SK-N-SH (cell line): Measurements from ENCODE around the gene UFSP2. TPM values are rescaled to one million over a fixed set of nuclear protein-coding genes. Genes with fewer than 3 reads are reported as not detected.

Experiments
- CTCF ChIA-PET: fragments of 300-600, 350-600 bp; formaldehyde crosslinking; extraction: SDS; loops from one replicate; lab custom pipeline; 2021; lab: Yijun Ruan, JAX
- POLR2A ChIA-PET: fragments of 350-600 bp; sonication (Branson Sonifier 250); formaldehyde crosslinking; extraction: SDS; loops from one replicate; lab custom pipeline; 2020; ENCODE audit warnings: antibody characterized with exemption, inconsistent platforms; lab: Yijun Ruan, JAX
- DNase-seq: peaks from one replicate; pipeline ENCODE4 v3.0.0; 2012
- H2AFZ ChIP-seq: fragments of 200-600 bp; sonication (generic); 2 replicates; pipeline ENCODE4 v1.8.1; 2016; ENCODE audit warnings: antibody characterized with exemption, mild to moderate bottlenecking, low read depth
- H3F3A ChIP-seq: fragments of 200-600 bp; sonication (generic); replicated peaks from 2 replicates; pipeline ENCODE3; 2016; ENCODE audit warnings: antibody characterized with exemption, mild to moderate bottlenecking; ENCODE audit not compliant: insufficient read depth
- H3K27ac ChIP-seq, 2 experiments: fragments of 200-500 bp in 1 of 2; fragments of 200-600 bp in 1 of 2; sonication (Bioruptor generic) in 1 of 2; sonication (generic), shearing (Covaris generic) in 1 of 2; 2 replicates each; pipeline versions ENCODE4 v1.5.1 to v1.6.1; 2014 to 2016; ENCODE audit warnings: low read depth in 2 of 2, inconsistent platforms in 1 of 2, low read length in 1 of 2, mild to moderate bottlenecking in 1 of 2, mixed read lengths in 1 of 2
- H3K27me3 ChIP-seq: fragments of 200-600 bp; sonication (generic), shearing (Covaris generic); 2 replicates; pipeline ENCODE4 v1.6.1; 2016; ENCODE audit warnings: mixed run types; ENCODE audit not compliant: insufficient read depth
- H3K36me3 ChIP-seq, 2 experiments: fragments of 200-500 bp in 1 of 2; fragments of 200-600 bp in 1 of 2; sonication (Bioruptor generic) in 1 of 2; sonication (generic) in 1 of 2; replicated peaks in 1 of 2; 2 replicates each; pipeline versions ENCODE3 to v1.5.1; 2014 to 2016; ENCODE audit warnings: low read length in 1 of 2, mild to moderate bottlenecking in 1 of 2; ENCODE audit not compliant: insufficient read depth in 2 of 2, control insufficient read depth in 1 of 2
- H3K4me1 ChIP-seq, 2 experiments: fragments of 200-500 bp in 1 of 2; fragments of 200-600 bp in 1 of 2; sonication (Bioruptor generic) in 1 of 2; sonication (generic), shearing (Covaris generic) in 1 of 2; 2 replicates each; pipeline versions ENCODE4 v1.5.1 to v1.6.1; 2014 to 2016; ENCODE audit warnings: low read depth in 1 of 2, low read length in 1 of 2, mixed run types in 1 of 2; ENCODE audit not compliant: insufficient read depth in 2 of 2, control insufficient read depth in 1 of 2
- H3K4me2 ChIP-seq: fragments of 200-600 bp; sonication (generic), shearing (Covaris generic); 2 replicates; pipeline ENCODE4 v1.6.1; 2017; ENCODE audit warnings: mixed run types
- H3K4me3 ChIP-seq, 2 experiments: fragments of 200-500 bp in 1 of 2; fragments of 200-600 bp in 1 of 2; sonication (Bioruptor generic) in 1 of 2; sonication (generic), shearing (Covaris generic) in 1 of 2; 2 replicates each; pipeline versions ENCODE4 v1.5.1 to v1.8.1; 2014 to 2016; ENCODE audit warnings: low read depth in 2 of 2, inconsistent platforms in 1 of 2, low read length in 1 of 2, mild to moderate bottlenecking in 1 of 2, mixed read lengths in 1 of 2, moderate library complexity in 1 of 2
- H3K79me2 ChIP-seq: fragments of 200-600 bp; sonication (generic); 2 replicates; pipeline ENCODE4 v1.8.1; 2017; ENCODE audit warnings: mild to moderate bottlenecking; ENCODE audit not compliant: insufficient read depth
- H3K9ac ChIP-seq: fragments of 200-600 bp; sonication (generic); 2 replicates; pipeline ENCODE4 v1.6.1; 2017; ENCODE audit warnings: mixed run types
- H3K9me2 ChIP-seq: fragments of 200-600 bp; sonication (generic); 2 replicates; pipeline ENCODE4 v1.6.1; 2017; ENCODE audit warnings: mixed run types
- H3K9me3 ChIP-seq: fragments of 200-600 bp; sonication (generic); 2 replicates; pipeline ENCODE4 v1.6.1; 2017; ENCODE audit warnings: mixed run types, mild to moderate bottlenecking, moderate library complexity
- H4K20me1 ChIP-seq: fragments of 200-600 bp; sonication (generic); 2 replicates; pipeline ENCODE4 v1.6.1; 2017; ENCODE audit warnings: mild to moderate bottlenecking, mixed run types; ENCODE audit not compliant: insufficient read depth
- CHD2 ChIP-seq: fragments of 150-350 bp; IDR thresholded peaks from 2 replicates; pipeline ENCODE4 v1.6.1; 2018; ENCODE audit warnings: low read length; ENCODE audit not compliant: partially characterized antibody
- FOSL2 ChIP-seq: IDR thresholded peaks from 2 replicates; pipeline ENCODE4 v1.4.0; 2012; ENCODE audit warnings: low read depth, mild to moderate bottlenecking, moderate library complexity, borderline replicate concordance
- FOXM1 ChIP-seq: IDR thresholded peaks from 2 replicates; pipeline ENCODE4 v1.4.0; 2012; ENCODE audit warnings: low read depth, mild to moderate bottlenecking
- GATA2 ChIP-seq: sonication (generic); formaldehyde crosslinking; IDR thresholded peaks from 2 replicates; pipeline ENCODE4 v1.5.0; 2020; ENCODE audit warnings: mild to moderate bottlenecking, missing genetic modification reagents
- MXI1 ChIP-seq: IDR thresholded peaks from 2 replicates; pipeline ENCODE4 v1.6.1; 2012; ENCODE audit warnings: mild to moderate bottlenecking, low read depth, low read length, improper control_type of control experiment
- NFIC ChIP-seq: IDR thresholded peaks from 2 replicates; pipeline ENCODE4 v1.4.0; 2012; ENCODE audit warnings: borderline replicate concordance
- NRF1 ChIP-seq: IDR thresholded peaks from 2 replicates; pipeline ENCODE4 v1.6.1; 2012; ENCODE audit warnings: low read depth, mild to moderate bottlenecking, low read length
- RCOR1 ChIP-seq: fragments of 150-350 bp; IDR thresholded peaks from 2 replicates; pipeline ENCODE4 v1.6.1; 2017; ENCODE audit warnings: antibody characterized with exemption, low read length
- RFX5 ChIP-seq: IDR thresholded peaks from 2 replicates; pipeline ENCODE4 v1.6.1; 2012; ENCODE audit warnings: mild to moderate bottlenecking, improper control_type of control experiment, low read length
- SMC3 ChIP-seq: IDR thresholded peaks from 2 replicates; pipeline ENCODE4 v1.6.1; 2012; ENCODE audit warnings: low read depth, low read length, improper control_type of control experiment
- TCF12 ChIP-seq: IDR thresholded peaks from 2 replicates; pipeline ENCODE4 v1.4.0; 2012
- WGBS: methylation state at CpG from one replicate; pipeline ENCODE4 v1.1.6; 2017; ENCODE audit warnings: low lambda C conversion rate; 5-methylcytosine and 5-hydroxymethylcytosine counted together
- polyA plus RNA-seq, 3 experiments: library from polyadenylated mRNA; depleted of rRNA; stranded (reverse); fragments of >200 nt; gene quantifications; 2 replicates each; pipeline ENCODE4 v1.2.3, GENCODE V29; 2012
- TF ChIP-seq, protein P1 (sequence below): IDR thresholded peaks from 2 replicates; pipeline ENCODE4 v1.6.1; 2012; ENCODE audit warnings: mild to moderate bottlenecking, low read depth, low read length, moderate library complexity
- TF ChIP-seq, protein P2 (sequence below): IDR thresholded peaks from 2 replicates; pipeline ENCODE4 v1.4.0; 2012; ENCODE audit warnings: low read depth, borderline replicate concordance
- TF ChIP-seq, protein P3 (sequence below): fragments of 150-350 bp; IDR thresholded peaks from 2 replicates; pipeline ENCODE4 v1.6.1; 2017; ENCODE audit warnings: antibody characterized with exemption, low read length, low read depth, borderline replicate concordance
- TF ChIP-seq, protein P4 (sequence below): fragments of 150-350 bp; IDR thresholded peaks from 2 replicates; pipeline ENCODE4 v1.6.1; 2016; ENCODE audit warnings: mild to moderate bottlenecking, low read depth, low read length

The UFSP2 gene
- polyA plus RNA-seq, 1 of the 3 experiments (the other 2 are of a cell fraction): 15.5 TPM

DNA sequence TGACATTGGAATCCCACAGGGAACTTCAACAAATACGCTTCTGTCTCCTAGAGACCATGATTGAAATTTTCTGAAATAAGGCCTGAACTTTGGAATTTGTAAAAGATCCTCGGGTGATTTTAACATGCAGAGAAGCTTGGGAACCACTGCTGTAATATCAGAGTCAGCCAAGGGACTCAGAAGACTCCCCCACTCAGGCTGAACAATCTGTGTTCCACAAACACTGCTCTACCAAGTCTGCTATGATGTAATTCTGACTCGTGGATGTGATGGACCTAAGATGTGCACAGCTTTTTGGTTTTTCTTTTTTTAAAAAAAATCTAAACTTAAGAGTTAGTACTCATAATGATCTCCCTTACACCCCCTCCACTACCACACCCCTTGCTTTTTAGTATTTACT lies 56.0 kb downstream of the UFSP2 start:
- no peaks in the 10 kb centered on the region for H4K20me1 ChIP-seq
- H3K27ac ChIP-seq: peak overlapping the region in 1 of 2 experiments; percentile 18; a peak in 2 of 4 replicates
- H3K36me3 ChIP-seq: peaks cover 16 to 56% of the 10 kb centered on the region in 2 experiments
- no peak overlapping the region for H3K9ac ChIP-seq
- 76% methylated on average over 3 of the region's 3 CpGs for WGBS
- no peak overlapping the region for H3K4me2 ChIP-seq
- no peaks in the 10 kb centered on the region for H3K27me3 ChIP-seq
- peaks cover 0 to 4% of the 10 kb centered on the region in 2 experiments; a peak in 1 of 4 replicates for H3K4me1 ChIP-seq
- DNase-seq: no peak
- TF ChIP-seq, protein P1, sequence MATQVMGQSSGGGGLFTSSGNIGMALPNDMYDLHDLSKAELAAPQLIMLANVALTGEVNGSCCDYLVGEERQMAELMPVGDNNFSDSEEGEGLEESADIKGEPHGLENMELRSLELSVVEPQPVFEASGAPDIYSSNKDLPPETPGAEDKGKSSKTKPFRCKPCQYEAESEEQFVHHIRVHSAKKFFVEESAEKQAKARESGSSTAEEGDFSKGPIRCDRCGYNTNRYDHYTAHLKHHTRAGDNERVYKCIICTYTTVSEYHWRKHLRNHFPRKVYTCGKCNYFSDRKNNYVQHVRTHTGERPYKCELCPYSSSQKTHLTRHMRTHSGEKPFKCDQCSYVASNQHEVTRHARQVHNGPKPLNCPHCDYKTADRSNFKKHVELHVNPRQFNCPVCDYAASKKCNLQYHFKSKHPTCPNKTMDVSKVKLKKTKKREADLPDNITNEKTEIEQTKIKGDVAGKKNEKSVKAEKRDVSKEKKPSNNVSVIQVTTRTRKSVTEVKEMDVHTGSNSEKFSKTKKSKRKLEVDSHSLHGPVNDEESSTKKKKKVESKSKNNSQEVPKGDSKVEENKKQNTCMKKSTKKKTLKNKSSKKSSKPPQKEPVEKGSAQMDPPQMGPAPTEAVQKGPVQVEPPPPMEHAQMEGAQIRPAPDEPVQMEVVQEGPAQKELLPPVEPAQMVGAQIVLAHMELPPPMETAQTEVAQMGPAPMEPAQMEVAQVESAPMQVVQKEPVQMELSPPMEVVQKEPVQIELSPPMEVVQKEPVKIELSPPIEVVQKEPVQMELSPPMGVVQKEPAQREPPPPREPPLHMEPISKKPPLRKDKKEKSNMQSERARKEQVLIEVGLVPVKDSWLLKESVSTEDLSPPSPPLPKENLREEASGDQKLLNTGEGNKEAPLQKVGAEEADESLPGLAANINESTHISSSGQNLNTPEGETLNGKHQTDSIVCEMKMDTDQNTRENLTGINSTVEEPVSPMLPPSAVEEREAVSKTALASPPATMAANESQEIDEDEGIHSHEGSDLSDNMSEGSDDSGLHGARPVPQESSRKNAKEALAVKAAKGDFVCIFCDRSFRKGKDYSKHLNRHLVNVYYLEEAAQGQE: no peak
- no peak for TF ChIP-seq SMC3
- no peak for TF ChIP-seq NFIC
- TF ChIP-seq MXI1: no peak
- TF ChIP-seq FOXM1: no peak
- TF ChIP-seq, protein P2, sequence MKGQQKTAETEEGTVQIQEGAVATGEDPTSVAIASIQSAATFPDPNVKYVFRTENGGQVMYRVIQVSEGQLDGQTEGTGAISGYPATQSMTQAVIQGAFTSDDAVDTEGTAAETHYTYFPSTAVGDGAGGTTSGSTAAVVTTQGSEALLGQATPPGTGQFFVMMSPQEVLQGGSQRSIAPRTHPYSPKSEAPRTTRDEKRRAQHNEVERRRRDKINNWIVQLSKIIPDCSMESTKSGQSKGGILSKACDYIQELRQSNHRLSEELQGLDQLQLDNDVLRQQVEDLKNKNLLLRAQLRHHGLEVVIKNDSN: no peak
- TF ChIP-seq, protein P3, sequence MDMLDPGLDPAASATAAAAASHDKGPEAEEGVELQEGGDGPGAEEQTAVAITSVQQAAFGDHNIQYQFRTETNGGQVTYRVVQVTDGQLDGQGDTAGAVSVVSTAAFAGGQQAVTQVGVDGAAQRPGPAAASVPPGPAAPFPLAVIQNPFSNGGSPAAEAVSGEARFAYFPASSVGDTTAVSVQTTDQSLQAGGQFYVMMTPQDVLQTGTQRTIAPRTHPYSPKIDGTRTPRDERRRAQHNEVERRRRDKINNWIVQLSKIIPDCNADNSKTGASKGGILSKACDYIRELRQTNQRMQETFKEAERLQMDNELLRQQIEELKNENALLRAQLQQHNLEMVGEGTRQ: no peak
- TF ChIP-seq FOSL2: no peak
- TF ChIP-seq CHD2: no peak
- TF ChIP-seq TCF12: no peak
- TF ChIP-seq NRF1: no peak
- TF ChIP-seq GATA2 (CRISPR knock-in tag): no peak
- TF ChIP-seq, protein P4, sequence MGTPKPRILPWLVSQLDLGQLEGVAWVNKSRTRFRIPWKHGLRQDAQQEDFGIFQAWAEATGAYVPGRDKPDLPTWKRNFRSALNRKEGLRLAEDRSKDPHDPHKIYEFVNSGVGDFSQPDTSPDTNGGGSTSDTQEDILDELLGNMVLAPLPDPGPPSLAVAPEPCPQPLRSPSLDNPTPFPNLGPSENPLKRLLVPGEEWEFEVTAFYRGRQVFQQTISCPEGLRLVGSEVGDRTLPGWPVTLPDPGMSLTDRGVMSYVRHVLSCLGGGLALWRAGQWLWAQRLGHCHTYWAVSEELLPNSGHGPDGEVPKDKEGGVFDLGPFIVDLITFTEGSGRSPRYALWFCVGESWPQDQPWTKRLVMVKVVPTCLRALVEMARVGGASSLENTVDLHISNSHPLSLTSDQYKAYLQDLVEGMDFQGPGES: no peak
- TF ChIP-seq RFX5: no peak
- no peak for TF ChIP-seq RCOR1
- TF ChIP-seq, all 33 proteins: peak for 0
- Histone ChIP-seq H3K4me3 (no peak overlapping the region), H3K9me3 (no peaks in the 10 kb centered on the region), H2AFZ (no peak overlapping the region), H3K9me2 (no peaks in the 10 kb centered on the region), H3K79me2 (no peaks in the 10 kb centered on the region), H3F3A (no peaks in the 10 kb centered on the region)
- ChIA-PET POLR2A (no interaction called here), CTCF (interaction anchor here (1.6 kb wide), 1 partner anchor 10 kb away, joined by 4 read pairs; no protein-coding TSS in a partner anchor)
